T-cell (primary cell): ENCODE measurements around the gene TRPC1. TPM values are rescaled to one million over a fixed set of nuclear protein-coding genes. Genes with fewer than 3 reads are reported as not detected.
"Not testable (repeated sequence)": the region's sequence is repeated elsewhere in the genome, so short reads cannot be mapped to it uniquely, and the experiment has no call there.

Experiments used
- ATAC-seq, 4 experiments: fragments of 200-7000 bp in 3 of 4; fragments of 150-1000 bp in 1 of 4; cut with Tn5 transposase; replicated peaks in 1 of 4; 1 replicate in 3 of 4; 2 replicates in 1 of 4; pipeline ENCODE4 v1.10.0; 2021; ENCODE audit warnings: moderate library complexity in 3 of 4, mild to moderate bottlenecking in 2 of 4, moderate number of reproducible peaks in 1 of 4
- CTCF ChIA-PET, 2 donors: fragments of 300-600 bp; sonication (Branson Sonifier 250); formaldehyde crosslinking; loops; one replicate each; lab custom pipeline; 2022; ENCODE audit warnings: antibody characterized with exemption in 2 of 2; lab: Charles Lee
- POLR2A ChIA-PET, 2 donors: fragments of 300-600 bp; sonication (Branson Sonifier 250); formaldehyde crosslinking; loops; one replicate each; lab custom pipeline; 2022; ENCODE audit warnings: antibody characterized with exemption in 2 of 2; lab: Charles Lee
- DNase-seq, 35 experiments: peaks; one replicate each; pipeline versions ENCODE4 v3.0.0 to v3.0.0-alpha.2; 2013 to 2023
- H3K27ac ChIP-seq: one replicate; pipeline ENCODE4 v1.5.1; 2013; ENCODE audit warnings: low read length
- H3K27me3 ChIP-seq, 2 experiments: replicated peaks in 1 of 2; 1 replicate in 1 of 2; 2 replicates in 1 of 2; pipeline versions ENCODE4 v1.6.1 to v1.7.0; 2013; ENCODE audit warnings: low read length in 1 of 2, mixed read lengths in 1 of 2; ENCODE audit not compliant: control insufficient read depth in 2 of 2, insufficient read depth in 2 of 2; ENCODE audit errors: extremely low read depth in 1 of 2
- H3K36me3 ChIP-seq, 2 donors: 1 replicate in 1 of 2; 2 replicates in 1 of 2; pipeline versions ENCODE4 v1.6.1 to v1.7.0; 2013; ENCODE audit warnings: low read length in 1 of 2; ENCODE audit not compliant: control insufficient read depth in 2 of 2, insufficient read depth in 1 of 2; ENCODE audit errors: extremely low read depth in 1 of 2
- H3K4me1 ChIP-seq, 2 experiments: 1 replicate in 1 of 2; 2 replicates in 1 of 2; pipeline versions ENCODE4 v1.6.1 to v1.7.0; 2013; ENCODE audit warnings: low read length in 2 of 2, mixed read lengths in 1 of 2; ENCODE audit not compliant: insufficient read depth in 2 of 2, control insufficient read depth in 1 of 2; ENCODE audit errors: extremely low read depth in 1 of 2
- H3K4me3 ChIP-seq, 2 donors: 1 replicate in 1 of 2; 2 replicates in 1 of 2; pipeline versions ENCODE4 v1.5.1 to v1.7.0; 2013; ENCODE audit warnings: mild to moderate bottlenecking in 2 of 2, low read length in 1 of 2, moderate library complexity in 1 of 2; ENCODE audit not compliant: control insufficient read depth in 1 of 2; ENCODE audit errors: extremely low read depth in 1 of 2
- H3K9me3 ChIP-seq: 2 replicates; pipeline ENCODE4 v1.7.0; 2013
- H3K27ac Mint-ChIP-seq, 2 donors: one replicate each; pipeline ENCODE4 v1.8.0; 2020 to 2021; ENCODE audit warnings: mild to moderate bottlenecking in 2 of 2, mixed read lengths in 2 of 2
- H3K27me3 Mint-ChIP-seq, 2 donors: one replicate each; pipeline ENCODE4 v1.8.0; 2021 to 2022; ENCODE audit warnings: mixed read lengths in 2 of 2
- H3K36me3 Mint-ChIP-seq: one replicate; pipeline ENCODE4 v1.8.0; 2021; ENCODE audit warnings: mixed read lengths
- H3K4me1 Mint-ChIP-seq, 3 donors: one replicate each; pipeline ENCODE4 v1.8.0; 2020 to 2022; ENCODE audit warnings: mixed read lengths in 3 of 3, mild to moderate bottlenecking in 1 of 3
- H3K4me3 Mint-ChIP-seq, 3 donors: one replicate each; pipeline ENCODE4 v1.8.0; 2020 to 2022; ENCODE audit warnings: mild to moderate bottlenecking in 3 of 3, mixed read lengths in 3 of 3, moderate library complexity in 3 of 3
- H3K9me3 Mint-ChIP-seq, 3 donors: one replicate each; pipeline ENCODE4 v1.8.0; 2020 to 2022; ENCODE audit warnings: mixed read lengths in 3 of 3
- WGBS: methylation state at CpG from one replicate; pipeline ENCODE4 v1.1.5; 2013; ENCODE audit warnings: missing lambda C conversion rate; ENCODE audit not compliant: insufficient coverage; 5-methylcytosine and 5-hydroxymethylcytosine counted together
- total RNA-seq, 35 experiments: library from RNA in 6 of 35; stranded (reverse) in 6 of 35; fragments of 120-200 nt in 1 of 35; gene quantifications; one replicate each; pipeline versions ENCODE4 v1.2.1 to v1.2.4 and lab custom pipeline; 2013 to 2026

Gene TRPC1
- total RNA-seq, 5 donors from 2014 or later (not counting 1 experiment from before 2014, with no cell fraction given), result 3.9 to 7.5 (median 4.4) TPM

GRCh38 chr3:142694225-142694624, 29.6 kb upstream of the TRPC1 start:
- ATAC-seq (no peak), DNase-seq (no peak)
- Mint-ChIP-seq H3K36me3 (no peaks in the 10 kb centered on the region), H3K9me3 (no peaks in the 10 kb centered on the region), H3K4me1 (no peaks in the 10 kb centered on the region), H3K27me3 (no peaks in the 10 kb centered on the region), H3K27ac (no peak overlapping the region), H3K4me3 (no peak overlapping the region)
- ChIA-PET POLR2A (no interaction called here), CTCF (interaction anchor here (0.6 to 0.8 kb wide), 2 partner anchors 9 to 25 kb away, joined by 3 to 6 read pairs; no protein-coding TSS in a partner anchor)
- Histone ChIP-seq H3K27ac (no peak overlapping the region), H3K27me3 (no peaks in the 10 kb centered on the region), H3K9me3 (no peaks in the 10 kb centered on the region), H3K36me3 (no peaks in the 10 kb centered on the region), H3K4me3 (no peak overlapping the region), H3K4me1 (no peaks in the 10 kb centered on the region)
- WGBS, result no CpG with 5 or more reads among the region's 1 CpG

- no peak overlapping the region for H3K27ac Mint-ChIP-seq
- CTCF ChIA-PET, result interaction anchor here in 1 of 2 donors (0.5 kb wide), 1 partner anchor 1400 kb away, joined by 3 read pairs; no protein-coding TSS in a partner anchor
- DNase-seq, result no peak
- H3K4me1 Mint-ChIP-seq, result peaks cover 0 to 5% (median 0%) of the 10 kb centered on the region in 3 donors
- ATAC-seq, result no peak
- H3K9me3 Mint-ChIP-seq, result no peaks in the 10 kb centered on the region
- H3K27me3 ChIP-seq, result no peaks in the 10 kb centered on the region
- no peaks in the 10 kb centered on the region for H3K4me1 ChIP-seq
- no peaks in the 10 kb centered on the region for H3K9me3 ChIP-seq
- H3K36me3 Mint-ChIP-seq, result no peaks in the 10 kb centered on the region
- no peak overlapping the region for H3K27ac ChIP-seq
- H3K4me3 Mint-ChIP-seq, result no peak overlapping the region
- POLR2A ChIA-PET, result no interaction called here
- H3K4me3 ChIP-seq, result no peak overlapping the region
- WGBS, result no CpG with 5 or more reads among the region's 2 CpGs
- no peaks in the 10 kb centered on the region for H3K36me3 ChIP-seq
- peaks cover 0 to 2% of the 10 kb centered on the region in 2 donors for H3K27me3 Mint-ChIP-seq
Observed at GRCh38 chr3:142705198-142705597, 18.6 kb upstream of the TRPC1 start.

GRCh38 chr3:142706321-142707127, 17.3 kb upstream of the TRPC1 start:
- POLR2A ChIA-PET, result no interaction called here
- DNase-seq, result no peak
- H3K36me3 ChIP-seq, result no peaks in the 10 kb centered on the region
- CTCF ChIA-PET, result no interaction called here
- Mint-ChIP-seq H3K4me1 (peaks cover 0 to 5% (median 0%) of the 10 kb centered on the region in 3 donors), H3K27me3 (peaks cover 0 to 2% of the 10 kb centered on the region in 2 donors), H3K36me3 (no peaks in the 10 kb centered on the region), H3K27ac (no peak overlapping the region), H3K4me3 (no peak overlapping the region), H3K9me3 (no peaks in the 10 kb centered on the region)
- H3K4me3 ChIP-seq, result no peak overlapping the region
- H3K9me3 ChIP-seq, result no peaks in the 10 kb centered on the region
- WGBS, result 81% methylated on average over 7 of the region's 7 CpGs
- no peak for ATAC-seq
- H3K27ac ChIP-seq, result no peak overlapping the region
- H3K27me3 ChIP-seq, result no peaks in the 10 kb centered on the region
- no peaks in the 10 kb centered on the region for H3K4me1 ChIP-seq

- no peaks in the 10 kb centered on the region for H3K36me3 ChIP-seq
- WGBS, result 89% methylated on average over 5 of the region's 5 CpGs
- H3K36me3 Mint-ChIP-seq, result no peaks in the 10 kb centered on the region
- H3K27me3 Mint-ChIP-seq, result peaks cover 5% of the 10 kb centered on the region in 2 donors
- ChIA-PET POLR2A (no interaction called here), CTCF (no interaction called here)
- no peaks in the 10 kb centered on the region for H3K9me3 ChIP-seq
- H3K27me3 ChIP-seq, result no peaks in the 10 kb centered on the region
- no peak overlapping the region for H3K27ac Mint-ChIP-seq
- H3K27ac ChIP-seq, result no peak overlapping the region
- DNase-seq, result no peak
- no peaks in the 10 kb centered on the region for H3K4me1 ChIP-seq
- no peak overlapping the region for H3K4me3 Mint-ChIP-seq
- no peak overlapping the region for H3K4me3 ChIP-seq
- peaks cover 0 to 5% (median 0%) of the 10 kb centered on the region in 3 donors for H3K4me1 Mint-ChIP-seq
- no peak for ATAC-seq
- no peaks in the 10 kb centered on the region for H3K9me3 Mint-ChIP-seq
Observed at GRCh38 chr3:142709207-142709606, 14.6 kb upstream of the TRPC1 start.

GRCh38 chr3:142714882-142715281, 9.0 kb upstream of the TRPC1 start:
- CTCF ChIA-PET, result interaction anchor here in 1 of 2 donors (0.6 kb wide), 1 partner anchor 165 kb away, joined by 5 read pairs; no protein-coding TSS in a partner anchor
- H3K4me3 Mint-ChIP-seq, H3K36me3 Mint-ChIP-seq, H3K4me3 ChIP-seq, POLR2A ChIA-PET, H3K4me1 Mint-ChIP-seq, H3K9me3 ChIP-seq, DNase-seq, H3K9me3 Mint-ChIP-seq, H3K4me1 ChIP-seq, ATAC-seq, H3K27ac ChIP-seq, H3K27ac Mint-ChIP-seq, H3K36me3 ChIP-seq: not testable (repeated sequence)
- H3K27me3 ChIP-seq, result peaks cover 0 to 17% of the 10 kb centered on the region in 2 experiments
- 84% methylated on average over 3 of the region's 3 CpGs for whole genome bisulfite sequencing
- H3K27me3 Mint-ChIP-seq, result peaks cover 34 to 37% of the 10 kb centered on the region in 2 donors

- H3K36me3 Mint-ChIP-seq, result no peaks in the 10 kb centered on the region
- no peaks in the 10 kb centered on the region for H3K9me3 ChIP-seq
- WGBS, result 88% methylated on average over 3 of the region's 4 CpGs
- CTCF ChIA-PET, result no interaction called here
- no peaks in the 10 kb centered on the region for H3K9me3 Mint-ChIP-seq
- H3K27me3 Mint-ChIP-seq, result peaks cover 37 to 43% of the 10 kb centered on the region in 2 donors
- no peaks in the 10 kb centered on the region for H3K4me1 ChIP-seq
- no peaks in the 10 kb centered on the region for H3K4me1 Mint-ChIP-seq
- H3K4me3 Mint-ChIP-seq, result no peak overlapping the region
- H3K27me3 ChIP-seq, result peaks cover 0 to 17% of the 10 kb centered on the region in 2 experiments
- ATAC-seq (no peak), DNase-seq (no peak)
- POLR2A ChIA-PET, result no interaction called here
- H3K36me3 ChIP-seq, result no peaks in the 10 kb centered on the region
- H3K27ac ChIP-seq, result no peak overlapping the region
- no peak overlapping the region for H3K27ac Mint-ChIP-seq
- no peak overlapping the region for H3K4me3 ChIP-seq
Observed at GRCh38 chr3:142716102-142716501, 7.7 kb upstream of the TRPC1 start.
